Renal cortex interstitium (tissue), 11 donors: ENCODE results near the gene C19orf73. TPM values are rescaled to one million over a fixed set of nuclear protein-coding genes. Genes with fewer than 3 reads are reported as not detected.
"Not testable (repeated sequence)": the region's sequence is repeated elsewhere in the genome, so short reads cannot be mapped to it uniquely, and the experiment has no call there.

ENCODE experiments used
- DNase-seq, 11 donors: peaks; one replicate each; pipeline ENCODE4 v3.0.0-alpha.2; 2013; ENCODE audit warnings: low read depth in 9 of 11, low spot score in 4 of 11; ENCODE audit errors: extremely low read depth in 1 of 11
- polyA plus RNA-seq, 3 donors: library from polyadenylated mRNA; unstranded; fragments of 120-200 nt; gene quantifications; one replicate each; pipeline ENCODE4 v1.2.1, GENCODE V29; 2013; ENCODE audit not compliant: insufficient read length in 3 of 3

C19orf73 gene
- polyA plus RNA-seq, 3 donors, result 0.62 to 0.99 (median 0.97) TPM

GRCh38 chr19:49129238-49129583, 10.3 kb upstream of the C19orf73 start:
- DNase-seq, result no peak

- DNase-seq, result no peak
Measured at GRCh38 chr19:49128545-49129237, 9.7 kb upstream of the C19orf73 start.

- peak; percentile 88 to 95 (median 93) for DNase-seq
Measured at GRCh38 chr19:49127674-49128544, 9.0 kb upstream of the C19orf73 start.

- not testable (repeated sequence) for DNase-seq
Measured at GRCh38 chr19:49127225-49127624, 8.3 kb upstream of the C19orf73 start.

- DNase-seq, result no peak
Measured at GRCh38 chr19:49126575-49126974, 7.6 kb upstream of the C19orf73 start.

GRCh38 chr19:49125025-49125731, 6.2 kb upstream of the C19orf73 start:
- no peak for DNase-seq

GRCh38 chr19:49123285-49123684, 4.3 kb upstream of the C19orf73 start:
- not testable (repeated sequence) for DNase-seq

GRCh38 chr19:49121841-49122240, 2.9 kb upstream of the C19orf73 start:
- DNase-seq, result not testable (repeated sequence)

- DNase-seq, result no peak
Measured at GRCh38 chr19:49120868-49121267, 1.9 kb upstream of the C19orf73 start.

GRCh38 chr19:49120325-49120683, 1.4 kb upstream of the C19orf73 start:
- no peak for DNase-seq

GRCh38 chr19:49119411-49120324, 725 bp upstream of the C19orf73 start, which contains the start of gene PPFIA3:
Gene PPFIA3, plus strand, starts transcription at chr19:49119544. Its CDS starts 8,330 bp downstream, at chr19:49127874.
- peak in 4 of 11 donors; percentile 58 to 68 (median 63) for DNase-seq

GRCh38 chr19:49117677-49118564, 1.0 kb downstream of the C19orf73 start:
- no peak for DNase-seq

GRCh38 chr19:49116544-49116943, 2.4 kb downstream of the C19orf73 start:
- DNase-seq, result no peak

- peak in 4 of 11 donors; percentile 54 to 64 (median 55) for DNase-seq
Measured at GRCh38 chr19:49114630-49115363, 4.1 kb downstream of the C19orf73 start.

GRCh38 chr19:49113762-49114629, 4.9 kb downstream of the C19orf73 start, which contains the start of gene LIN7B:
Gene LIN7B, plus strand, starts transcription at chr19:49114370. Its CDS starts 35 bp downstream, at chr19:49114405.
- DNase-seq, result peak in 6 of 11 donors; percentile 56 to 73 (median 64)
